HL-60 (cell line): ENCODE results near the gene RHOU.

Source experiments
- CTCF ChIP-seq: IDR thresholded peaks from one replicate; pipeline ENCODE4 v1.5.1; 2011; ENCODE audit warnings: low read length, control low read depth, inconsistent platforms; ENCODE audit not compliant: insufficient read depth
- REST ChIP-seq: IDR thresholded peaks from 2 replicates; pipeline ENCODE4 v1.6.1; 2012; ENCODE audit warnings: low read depth; ENCODE audit not compliant: insufficient replicate concordance

GRCh38 chr1:228736844-228737445 is 1.7 kb downstream of the RHOU start:
- TF ChIP-seq CTCF (no peak), REST (no peak)
